ENCODE data around the gene SCUBE1.

SCUBE1 gene

DNA sequence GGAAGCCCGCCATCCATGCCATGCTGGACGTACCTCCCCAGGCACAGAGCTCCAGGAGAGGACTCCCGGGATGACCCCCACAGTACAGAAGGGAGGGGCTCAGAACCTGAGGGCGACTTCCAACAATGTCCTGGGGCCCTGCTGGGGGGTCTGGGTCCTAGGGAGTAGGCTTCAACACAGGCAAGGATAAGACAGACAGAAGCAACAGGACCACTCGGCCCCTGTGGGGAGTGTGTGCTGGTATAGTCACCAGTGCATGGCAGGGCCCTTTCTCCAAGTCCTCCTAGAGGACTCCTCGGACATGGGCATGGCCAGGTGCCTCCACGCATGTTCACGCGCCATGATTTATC, 173.1 kb downstream of the SCUBE1 start:
- TF ChIP-seq, protein P1, sequence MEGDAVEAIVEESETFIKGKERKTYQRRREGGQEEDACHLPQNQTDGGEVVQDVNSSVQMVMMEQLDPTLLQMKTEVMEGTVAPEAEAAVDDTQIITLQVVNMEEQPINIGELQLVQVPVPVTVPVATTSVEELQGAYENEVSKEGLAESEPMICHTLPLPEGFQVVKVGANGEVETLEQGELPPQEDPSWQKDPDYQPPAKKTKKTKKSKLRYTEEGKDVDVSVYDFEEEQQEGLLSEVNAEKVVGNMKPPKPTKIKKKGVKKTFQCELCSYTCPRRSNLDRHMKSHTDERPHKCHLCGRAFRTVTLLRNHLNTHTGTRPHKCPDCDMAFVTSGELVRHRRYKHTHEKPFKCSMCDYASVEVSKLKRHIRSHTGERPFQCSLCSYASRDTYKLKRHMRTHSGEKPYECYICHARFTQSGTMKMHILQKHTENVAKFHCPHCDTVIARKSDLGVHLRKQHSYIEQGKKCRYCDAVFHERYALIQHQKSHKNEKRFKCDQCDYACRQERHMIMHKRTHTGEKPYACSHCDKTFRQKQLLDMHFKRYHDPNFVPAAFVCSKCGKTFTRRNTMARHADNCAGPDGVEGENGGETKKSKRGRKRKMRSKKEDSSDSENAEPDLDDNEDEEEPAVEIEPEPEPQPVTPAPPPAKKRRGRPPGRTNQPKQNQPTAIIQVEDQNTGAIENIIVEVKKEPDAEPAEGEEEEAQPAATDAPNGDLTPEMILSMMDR (IDR thresholded peaks at IDR 0.05; ENCODE audit: low read depth, low read length): no peak
- no peak overlapping the region for H3K4me3 ChIP-seq (ENCODE audit: low read depth, low read length)

- TF ChIP-seq, protein P1 (IDR thresholded peaks at IDR 0.05; ENCODE audit: low read depth, low read length): no peak
- H3K4me3 ChIP-seq (ENCODE audit: low read depth, low read length): no peak overlapping the region
These were observed 173.7 kb downstream of the SCUBE1 start for GRCh38 chr22:43169310-43170130.

- TF ChIP-seq, protein P1 (IDR thresholded peaks at IDR 0.05; ENCODE audit: low read depth, low read length): no peak
- no peak overlapping the region for H3K4me3 ChIP-seq (ENCODE audit: low read depth, low read length)
These were observed 174.5 kb downstream of the SCUBE1 start for GRCh38 chr22:43168471-43169309.

DNA sequence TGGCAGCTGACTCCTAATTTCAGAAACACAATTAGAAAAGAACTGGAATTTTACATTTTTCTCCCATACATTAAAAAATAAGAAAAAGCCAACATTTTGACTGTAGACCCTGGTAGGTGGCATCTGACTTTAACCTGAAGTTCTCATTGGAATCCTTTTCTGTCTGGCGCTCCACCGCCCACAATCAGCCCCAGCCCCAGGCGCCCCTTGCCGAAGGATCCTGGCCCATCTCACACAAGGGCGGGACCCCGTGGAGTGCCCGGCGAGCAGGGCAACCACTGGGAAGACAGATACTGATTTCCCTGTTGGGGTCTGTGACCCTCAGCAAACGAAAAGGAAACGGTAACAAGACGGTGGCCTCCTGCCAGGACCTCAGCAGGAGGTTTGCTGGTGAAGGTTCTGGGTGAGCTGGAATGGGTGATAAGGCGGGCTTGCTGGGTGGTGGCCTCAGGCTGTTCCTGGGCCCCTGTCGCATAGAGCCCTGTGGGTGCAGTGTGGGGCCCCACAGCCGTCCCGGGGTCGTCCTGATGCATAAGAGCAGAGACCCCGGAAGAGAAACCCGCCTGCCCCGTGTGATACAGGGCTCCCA, 176.1 kb downstream of the SCUBE1 start:
- TF ChIP-seq, protein P1 (IDR thresholded peaks at IDR 0.05; ENCODE audit: low read depth, low read length): no peak
- H3K4me3 ChIP-seq (ENCODE audit: low read depth, low read length): no peak overlapping the region

- TF ChIP-seq, protein P1 (IDR thresholded peaks at IDR 0.05; ENCODE audit: low read depth, low read length): no peak
These were observed 176.8 kb downstream of the SCUBE1 start for GRCh38 chr22:43166132-43166930.

DNA sequence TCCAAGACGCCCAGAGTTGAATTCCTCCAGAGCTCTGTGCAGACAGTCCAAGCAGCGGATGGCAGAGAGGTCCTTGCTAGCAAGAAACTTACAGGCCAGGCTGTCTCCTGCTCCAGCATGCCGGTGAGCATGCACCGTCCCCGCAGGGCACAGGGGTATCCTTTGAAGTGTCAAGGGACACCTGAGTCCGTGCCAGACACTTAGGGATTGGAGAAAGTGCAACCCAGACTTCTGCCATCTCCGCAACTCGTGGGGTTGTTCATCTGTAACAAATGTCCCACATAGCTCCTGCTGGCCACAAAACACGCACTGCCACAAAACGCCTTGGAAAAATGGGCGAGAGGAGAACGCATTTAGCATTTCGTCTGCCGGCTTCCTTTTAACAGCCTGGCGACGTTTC, 178.5 kb downstream of the SCUBE1 start:
- TF ChIP-seq, protein P1 (IDR thresholded peaks at IDR 0.05; ENCODE audit: low read depth, low read length): no peak
- no peak overlapping the region for H3K4me3 ChIP-seq (ENCODE audit: low read depth, low read length)

More at GRCh38 chr22:43166132-43166930, 176.8 kb downstream of the SCUBE1 start:
- H3K4me3 ChIP-seq (ENCODE audit: low read depth, low read length): no peak overlapping the region
